ENCODE data around the gene SLC38A4. TPM values are rescaled to one million over a fixed set of nuclear protein-coding genes. Genes with fewer than 3 reads are reported as not detected.

Gene SLC38A4
- total RNA-seq, 2 donors from 2014 or later, result 1.3 to 5.6 TPM

GRCh38 chr12:46843811-46844210 is 18.0 kb upstream of the SLC38A4 start:
- H3K4me1 ChIP-seq (replicated peaks), result no peaks in the 10 kb centered on the region
- no peak for DNase-seq (ENCODE audit: low spot score)
- H3K27ac ChIP-seq, result no peak overlapping the region
- H3K9me3 ChIP-seq, result no peaks in the 10 kb centered on the region
- 66% methylated on average over 3 of the region's 3 CpGs for WGBS
- no peaks in the 10 kb centered on the region for H3K27me3 ChIP-seq (replicated peaks; ENCODE audit: insufficient read depth)
- H3K36me3 ChIP-seq, result no peaks in the 10 kb centered on the region
- no peak for TF ChIP-seq POLR2AphosphoS5 (IDR thresholded peaks at IDR 0.05)
- no peak for TF ChIP-seq POLR2A (IDR thresholded peaks at IDR 0.05)
- no peak for TF ChIP-seq CTCF (IDR thresholded peaks at IDR 0.05)
- intact Hi-C loops (cut with DNase I), result no loop called here
- no peak overlapping the region for H3K4me3 ChIP-seq

- H3K4me3 ChIP-seq, result no peak overlapping the region
- DNase-seq (ENCODE audit: low spot score), result no peak
- no peak overlapping the region for H3K27ac ChIP-seq
- no peaks in the 10 kb centered on the region for H3K27me3 ChIP-seq (replicated peaks; ENCODE audit: insufficient read depth)
- TF ChIP-seq POLR2A (IDR thresholded peaks at IDR 0.05) (no peak), CTCF (IDR thresholded peaks at IDR 0.05) (no peak), POLR2AphosphoS5 (IDR thresholded peaks at IDR 0.05) (no peak)
- intact Hi-C loops (cut with DNase I), result no loop called here
- H3K4me1 ChIP-seq (replicated peaks), result no peaks in the 10 kb centered on the region
- no peaks in the 10 kb centered on the region for H3K36me3 ChIP-seq
- H3K9me3 ChIP-seq, result no peaks in the 10 kb centered on the region
- 97% methylated on average over 2 of the region's 2 CpGs for WGBS
Observed at GRCh38 chr12:46841891-46842290, 16.1 kb upstream of the SLC38A4 start.

GRCh38 chr12:46839964-46840363 is 14.2 kb upstream of the SLC38A4 start:
- no peak overlapping the region for H3K4me3 ChIP-seq
- H3K36me3 ChIP-seq, result no peaks in the 10 kb centered on the region
- no peaks in the 10 kb centered on the region for H3K27me3 ChIP-seq (replicated peaks; ENCODE audit: insufficient read depth)
- H3K4me1 ChIP-seq (replicated peaks), result no peaks in the 10 kb centered on the region
- no peaks in the 10 kb centered on the region for H3K9me3 ChIP-seq
- intact Hi-C loops (cut with DNase I), result no loop called here
- TF ChIP-seq POLR2AphosphoS5 (IDR thresholded peaks at IDR 0.05) (no peak), CTCF (IDR thresholded peaks at IDR 0.05) (no peak), POLR2A (IDR thresholded peaks at IDR 0.05) (no peak)
- no peak overlapping the region for H3K27ac ChIP-seq
- WGBS, result 88% methylated on average over 2 of the region's 2 CpGs
- no peak for DNase-seq (ENCODE audit: low spot score)

- 80% methylated on average over 3 of the region's 3 CpGs for WGBS
- Histone ChIP-seq H3K4me3 (no peak overlapping the region), H3K4me1 (replicated peaks) (no peaks in the 10 kb centered on the region), H3K36me3 (no peaks in the 10 kb centered on the region), H3K27me3 (replicated peaks; ENCODE audit: insufficient read depth) (no peaks in the 10 kb centered on the region), H3K27ac (no peak overlapping the region), H3K9me3 (no peaks in the 10 kb centered on the region)
- TF ChIP-seq POLR2A (IDR thresholded peaks at IDR 0.05) (no peak), POLR2AphosphoS5 (IDR thresholded peaks at IDR 0.05) (no peak), CTCF (IDR thresholded peaks at IDR 0.05) (no peak)
- intact Hi-C loops (cut with DNase I), result no loop called here
- no peak for DNase-seq (ENCODE audit: low spot score)
Observed at GRCh38 chr12:46839232-46839631, 13.4 kb upstream of the SLC38A4 start.

- TF ChIP-seq POLR2A (IDR thresholded peaks at IDR 0.05) (no peak), CTCF (IDR thresholded peaks at IDR 0.05) (no peak), POLR2AphosphoS5 (IDR thresholded peaks at IDR 0.05) (no peak)
- Histone ChIP-seq H3K4me1 (replicated peaks) (no peaks in the 10 kb centered on the region), H3K9me3 (no peaks in the 10 kb centered on the region), H3K27me3 (replicated peaks; ENCODE audit: insufficient read depth) (no peaks in the 10 kb centered on the region), H3K27ac (no peak overlapping the region), H3K4me3 (no peak overlapping the region), H3K36me3 (no peaks in the 10 kb centered on the region)
- WGBS, result 89% methylated on average over 1 of the region's 1 CpG
- intact Hi-C loops (cut with DNase I), result no loop called here
- DNase-seq (ENCODE audit: low spot score), result no peak
Observed at GRCh38 chr12:46835785-46836184, 10.0 kb upstream of the SLC38A4 start.
